ENCODE results near the gene MLPH. TPM values are rescaled to one million over a fixed set of nuclear protein-coding genes. Genes with fewer than 3 reads are reported as not detected.

Gene MLPH
- total and polyA plus RNA-seq, 8 donors, result 61.3 to 657 (median 344) TPM

DNA sequence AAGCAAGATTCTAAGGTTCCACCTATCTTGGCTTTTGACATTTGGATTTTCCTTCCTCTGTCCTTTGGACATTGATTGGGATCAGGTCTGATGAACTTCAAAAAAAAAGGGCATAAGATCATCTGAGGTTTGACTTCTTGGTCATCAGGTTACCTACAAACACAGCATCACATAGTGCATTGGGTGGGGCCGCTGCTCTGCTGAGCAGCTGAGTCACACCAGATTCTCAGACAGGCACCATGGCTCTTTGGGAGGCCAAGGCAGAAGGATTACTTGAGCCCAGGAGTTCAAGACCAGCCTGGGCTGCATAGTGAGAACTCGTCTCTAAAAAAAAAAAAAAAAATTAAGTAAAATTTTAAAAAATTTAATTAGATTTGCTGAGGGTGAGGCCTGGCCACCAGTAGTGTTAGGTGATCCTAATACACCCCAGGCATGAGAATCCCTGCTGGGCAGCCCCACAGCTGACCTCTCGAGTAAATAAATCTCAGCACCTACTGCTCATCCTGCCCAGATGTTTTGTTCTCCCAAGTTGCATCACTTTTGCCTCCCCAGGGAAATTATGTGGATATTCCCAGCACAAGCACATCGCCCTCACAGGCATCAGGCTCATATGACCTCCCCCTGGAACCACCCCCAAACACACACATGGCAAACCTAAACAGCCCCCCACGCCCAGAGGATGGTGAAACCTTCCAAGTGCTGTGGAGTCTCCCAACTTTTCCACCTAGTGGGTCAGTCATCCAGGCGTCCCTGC is 5.3 kb downstream of the MLPH start:
- Histone ChIP-seq H3K4me1 (peaks cover 15 to 67% (median 44%) of the 10 kb centered on the region in 4 donors), H3K4me3 (peak overlapping the region in 1 of 4 donors; percentile 8), H3K36me3 (peaks cover 16 to 38% (median 32%) of the 10 kb centered on the region in 4 donors), H3K27ac (peak overlapping the region in 4 of 5 donors; percentile 9 to 95 (median 72)), H3K27me3 (peaks cover 0 to 28% (median 6%) of the 10 kb centered on the region in 3 donors), H3K9me3 (peaks cover 11 to 21% (median 15%) of the 10 kb centered on the region in 4 donors)
- WGBS, 5 donors, result 78 to 91% (median 84%) methylated on average over 6 of the region's 6 CpGs
- no peak for DNase-seq
- no peak for TF ChIP-seq POLR2AphosphoS5 (IDR thresholded peaks at IDR 0.05)
- TF ChIP-seq EP300 (IDR thresholded peaks at IDR 0.05), result no peak
- no peak for TF ChIP-seq CTCF (IDR thresholded peaks at IDR 0.05)
- TF ChIP-seq POLR2A (IDR thresholded peaks at IDR 0.05), result no peak
- intact Hi-C loops (cut with DNase I; ENCODE audit: low total_unique reads), result no loop called here

DNA sequence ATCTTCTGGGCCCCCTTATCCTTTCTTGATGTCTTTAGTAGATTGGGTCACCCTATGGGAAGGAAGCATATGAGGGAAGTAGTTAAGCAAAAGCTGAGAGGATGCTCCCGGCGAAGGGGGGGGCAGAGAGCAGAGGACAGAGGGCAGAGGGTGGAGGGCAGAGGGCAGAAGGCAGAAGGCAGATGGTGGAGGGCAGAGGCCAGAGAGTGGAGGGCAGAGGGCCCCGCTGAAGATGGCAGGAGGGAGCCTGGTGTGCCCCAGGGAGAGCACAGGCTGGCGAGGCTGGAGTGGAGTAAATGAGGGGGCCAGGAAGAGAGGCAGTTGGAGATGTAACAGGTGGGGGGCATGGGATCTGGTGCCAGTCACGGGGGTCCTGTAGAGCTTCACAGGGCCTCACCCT is 7.0 kb downstream of the MLPH start:
- Histone ChIP-seq H3K4me3 (no peak overlapping the region), H3K4me1 (peaks cover 13 to 76% (median 53%) of the 10 kb centered on the region in 4 donors), H3K36me3 (peaks cover 16 to 51% (median 37%) of the 10 kb centered on the region in 4 donors), H3K9me3 (peaks cover 11 to 21% (median 15%) of the 10 kb centered on the region in 4 donors), H3K27me3 (peaks cover 0 to 16% (median 0%) of the 10 kb centered on the region in 3 donors), H3K27ac (peak overlapping the region in 4 of 5 donors; percentile 15 to 94 (median 50))
- intact Hi-C loops (cut with DNase I; ENCODE audit: low total_unique reads), result no loop called here
- 77 to 86% (median 81%) methylated on average over 5 of the region's 5 CpGs for WGBS, 5 donors
- TF ChIP-seq CTCF (IDR thresholded peaks at IDR 0.05) (no peak), EP300 (IDR thresholded peaks at IDR 0.05) (no peak), POLR2AphosphoS5 (IDR thresholded peaks at IDR 0.05) (no peak), POLR2A (IDR thresholded peaks at IDR 0.05) (no peak)
- no peak for DNase-seq

DNA sequence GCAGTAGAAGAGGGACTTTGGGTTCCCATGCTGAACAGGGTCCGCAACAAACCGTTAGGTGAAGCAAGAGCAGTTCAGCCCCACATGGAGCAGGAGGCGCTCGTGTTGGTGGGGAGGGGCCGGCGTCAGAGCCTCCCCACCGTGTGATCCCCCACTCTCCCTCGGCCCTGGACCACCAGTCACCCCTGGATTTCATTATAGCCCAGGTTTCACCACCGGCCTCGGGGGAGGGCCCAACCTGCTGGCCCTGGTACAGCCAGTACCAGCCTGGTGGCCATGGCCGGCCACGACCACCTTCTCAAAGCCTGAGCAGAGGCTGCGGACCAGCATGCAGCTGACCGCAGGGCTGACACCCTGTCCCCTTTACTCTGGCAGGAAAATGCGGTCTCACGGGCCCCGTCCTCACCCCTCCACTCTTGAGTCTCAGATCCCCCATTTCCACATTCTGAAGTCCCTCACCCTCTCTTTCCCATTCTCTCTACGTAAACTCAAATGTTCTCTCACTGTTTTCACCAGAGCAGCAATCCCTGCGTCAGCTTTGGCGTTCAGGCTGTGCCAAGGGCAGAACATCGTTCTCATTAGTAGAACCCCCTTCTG is 8.6 kb downstream of the MLPH start:
- no peak overlapping the region for H3K4me3 ChIP-seq
- H3K27me3 ChIP-seq, result peaks cover 0 to 16% (median 0%) of the 10 kb centered on the region in 3 donors
- peaks cover 11 to 20% (median 15%) of the 10 kb centered on the region in 4 donors for H3K9me3 ChIP-seq
- peak overlapping the region; percentile 20 to 94 (median 82) for H3K27ac ChIP-seq
- TF ChIP-seq POLR2A (IDR thresholded peaks at IDR 0.05) (no peak), POLR2AphosphoS5 (IDR thresholded peaks at IDR 0.05) (no peak), EP300 (IDR thresholded peaks at IDR 0.05) (no peak), CTCF (IDR thresholded peaks at IDR 0.05) (no peak)
- WGBS, 5 donors, result 84 to 90% (median 86%) methylated on average over 21 of the region's 21 CpGs
- peaks cover 16 to 64% (median 43%) of the 10 kb centered on the region in 4 donors for H3K36me3 ChIP-seq
- DNase-seq, result no peak
- intact Hi-C loops (cut with DNase I; ENCODE audit: low total_unique reads), result no loop called here
- peaks cover 11 to 79% (median 54%) of the 10 kb centered on the region in 4 donors for H3K4me1 ChIP-seq

- peaks cover 5 to 12% (median 9%) of the 10 kb centered on the region in 4 donors for H3K9me3 ChIP-seq
- peak overlapping the region; percentile 52 to 94 (median 85) for H3K27ac ChIP-seq
- no peak overlapping the region for H3K4me3 ChIP-seq
- 62 to 74% (median 70%) methylated on average over 8 of the region's 8 CpGs for WGBS, 5 donors
- TF ChIP-seq CTCF (IDR thresholded peaks at IDR 0.05), result no peak
- no peak for TF ChIP-seq POLR2AphosphoS5 (IDR thresholded peaks at IDR 0.05)
- H3K36me3 ChIP-seq, result peaks cover 13 to 64% (median 44%) of the 10 kb centered on the region in 4 donors
- DNase-seq, result no peak
- H3K27me3 ChIP-seq, result peaks cover 0 to 16% (median 0%) of the 10 kb centered on the region in 3 donors
- intact Hi-C loops (cut with DNase I; ENCODE audit: low total_unique reads), result no loop called here
- peaks cover 12 to 83% (median 57%) of the 10 kb centered on the region in 4 donors for H3K4me1 ChIP-seq
These were observed 9.4 kb downstream of the MLPH start for GRCh38 chr2:237496428-237496827.
